GM12878 (cell line): Measurements from ENCODE around the gene USP9X. TPM values are rescaled to one million over a fixed set of nuclear protein-coding genes. Genes with fewer than 3 reads are reported as not detected.

Source experiments
- BCL11A ChIP-seq: IDR thresholded peaks from 2 replicates; pipeline ENCODE4 v1.6.1; 2011; ENCODE audit warnings: low read depth, low read length
- BCL3 ChIP-seq: IDR thresholded peaks from 2 replicates; pipeline ENCODE4 v1.6.1; 2011; ENCODE audit warnings: borderline replicate concordance, low read depth, mild to moderate bottlenecking, moderate library complexity, low read length; ENCODE audit not compliant: insufficient read depth, poor library complexity, severe bottlenecking
- CREM ChIP-seq: IDR thresholded peaks from 2 replicates; pipeline ENCODE4 v1.6.1; 2014; ENCODE audit warnings: antibody characterized with exemption, low read depth
- KDM1A ChIP-seq: fragments of 200-600 bp; sonication (generic); IDR thresholded peaks from 2 replicates; pipeline ENCODE4 v1.6.1; 2016; ENCODE audit warnings: borderline replicate concordance
- RUNX3 ChIP-seq: IDR thresholded peaks from 2 replicates; pipeline ENCODE4 v1.6.1; 2012; ENCODE audit warnings: low read length, inconsistent platforms
- SUPT20H ChIP-seq: IDR thresholded peaks from 2 replicates; pipeline ENCODE4 v1.6.1; 2011; ENCODE audit warnings: low read depth, mild to moderate bottlenecking, low read length, moderate library complexity, borderline replicate concordance; ENCODE audit not compliant: control insufficient read depth
- TARDBP ChIP-seq: IDR thresholded peaks from 2 replicates; pipeline ENCODE4 v1.6.1; 2016; ENCODE audit warnings: borderline replicate concordance
- ZBED1 ChIP-seq: IDR thresholded peaks from 2 replicates; pipeline ENCODE4 v1.6.1; 2016; ENCODE audit warnings: borderline replicate concordance
- ZBTB11 ChIP-seq: fragments of 450-650 bp; formaldehyde crosslinking; IDR thresholded peaks from 2 replicates; pipeline ENCODE4 v1.5.0; 2022; ENCODE audit warnings: mild to moderate bottlenecking, missing genetic modification characterization
- ZBTB33 ChIP-seq: fragments of 450-650 bp; IDR thresholded peaks from 2 replicates; pipeline ENCODE4 v1.6.1; 2017; ENCODE audit warnings: mild to moderate bottlenecking
- ZNF592 ChIP-seq: fragments of 450-650 bp; IDR thresholded peaks from 2 replicates; pipeline ENCODE4 v1.6.1; 2017; ENCODE audit warnings: mild to moderate bottlenecking, moderate library complexity
- polyA plus RNA-seq, 11 experiments: library from polyadenylated mRNA; depleted of rRNA in 4 of 11; unstranded in 6 of 11; stranded (reverse) in 5 of 11; fragments of >200 nt; fragmentation: Nextera tagmentation in 4 of 11; fragmentation: Illumina TruSeq in 1 of 11; extraction: Ambion mirVana in 4 of 11; extraction: Trizol in 1 of 11; gene quantifications; 1 replicate in 1 of 11; 2 replicates in 10 of 11; pipeline versions ENCODE4 v1.2.1 to v1.2.3, GENCODE V29; 2011 to 2016; ENCODE audit warnings: inconsistent platforms in 2 of 11, missing spikeins in 2 of 11, low read depth in 1 of 11
- total RNA-seq, 4 experiments: library from RNA; depleted of rRNA in 3 of 4; stranded (reverse); fragments of >200 nt in 3 of 4; fragmentation: Illumina TruSeq in 1 of 4; extraction: Trizol in 1 of 4; gene quantifications; 2 replicates each; pipeline versions ENCODE4 v1.2.1 to v1.2.3, GENCODE V29; 2013 to 2021

The USP9X gene
- total and polyA plus RNA-seq, 10 of the 15 experiments (the other 5 are each of a cell fraction or from before 2014, with no cell fraction given), result 9.3 to 61.6 (median 31.7) TPM

- TF ChIP-seq ZNF592 (no peak), CREM (no peak), ZBED1 (no peak), ZBTB11 (CRISPR knock-in tag) (no peak), KDM1A (no peak), SUPT20H (no peak), TARDBP (no peak), RUNX3 (no peak), BCL11A (no peak), ZBTB33 (no peak), BCL3 (no peak)
Observed at GRCh38 chrX:41145920-41146608, 60.8 kb downstream of the USP9X start (continued).
